ENCODE data around the gene CDH9.

The CDH9 gene

DNA sequence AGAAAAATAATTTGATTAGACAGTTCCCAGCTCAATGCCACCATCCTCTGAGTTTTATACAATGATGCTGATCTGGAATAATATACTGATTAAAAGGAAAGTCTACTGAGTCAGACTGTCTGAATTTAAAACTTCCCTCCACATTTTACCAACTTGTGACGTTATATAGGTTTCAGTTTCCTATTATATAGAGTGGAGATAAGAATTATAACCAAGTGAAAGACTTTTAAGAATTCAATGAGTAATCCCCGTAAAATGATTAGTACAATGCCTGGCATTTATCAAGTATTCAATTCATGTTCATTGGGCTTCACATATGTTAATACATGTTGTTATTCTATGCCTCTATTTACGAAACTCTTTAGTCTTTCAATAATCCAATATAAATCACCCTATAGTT lies 166.0 kb downstream of the CDH9 start:
- Histone ChIP-seq H3F3A (ENCODE audit: control insufficient read depth, insufficient read depth) (no peaks in the 10 kb centered on the region), H3K4me3 (ENCODE audit: low read length) (no peak overlapping the region), H3K79me2 (ENCODE audit: control insufficient read depth, low read length) (no peaks in the 10 kb centered on the region), H3K9me2 (replicated peaks; ENCODE audit: control insufficient read depth, low read length) (no peaks in the 10 kb centered on the region), H3K9me3 (ENCODE audit: control insufficient read depth, insufficient read depth, low read length) (no peaks in the 10 kb centered on the region), H3K4me2 (ENCODE audit: low read length) (no peak overlapping the region), H3K36me3 (ENCODE audit: control insufficient read depth, low read length) (no peaks in the 10 kb centered on the region), H4K20me1 (ENCODE audit: control insufficient read depth, insufficient read depth, low read depth, low read length) (no peaks in the 10 kb centered on the region), H3K27me3 (ENCODE audit: control insufficient read depth, low read length) (no peaks in the 10 kb centered on the region), H3K4me1 (ENCODE audit: control insufficient read depth, low read length) (no peaks in the 10 kb centered on the region), H3K27ac (ENCODE audit: low read depth, low read length) (no peak overlapping the region)
- TF ChIP-seq, protein P1, sequence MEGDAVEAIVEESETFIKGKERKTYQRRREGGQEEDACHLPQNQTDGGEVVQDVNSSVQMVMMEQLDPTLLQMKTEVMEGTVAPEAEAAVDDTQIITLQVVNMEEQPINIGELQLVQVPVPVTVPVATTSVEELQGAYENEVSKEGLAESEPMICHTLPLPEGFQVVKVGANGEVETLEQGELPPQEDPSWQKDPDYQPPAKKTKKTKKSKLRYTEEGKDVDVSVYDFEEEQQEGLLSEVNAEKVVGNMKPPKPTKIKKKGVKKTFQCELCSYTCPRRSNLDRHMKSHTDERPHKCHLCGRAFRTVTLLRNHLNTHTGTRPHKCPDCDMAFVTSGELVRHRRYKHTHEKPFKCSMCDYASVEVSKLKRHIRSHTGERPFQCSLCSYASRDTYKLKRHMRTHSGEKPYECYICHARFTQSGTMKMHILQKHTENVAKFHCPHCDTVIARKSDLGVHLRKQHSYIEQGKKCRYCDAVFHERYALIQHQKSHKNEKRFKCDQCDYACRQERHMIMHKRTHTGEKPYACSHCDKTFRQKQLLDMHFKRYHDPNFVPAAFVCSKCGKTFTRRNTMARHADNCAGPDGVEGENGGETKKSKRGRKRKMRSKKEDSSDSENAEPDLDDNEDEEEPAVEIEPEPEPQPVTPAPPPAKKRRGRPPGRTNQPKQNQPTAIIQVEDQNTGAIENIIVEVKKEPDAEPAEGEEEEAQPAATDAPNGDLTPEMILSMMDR (IDR thresholded peaks at IDR 0.05; ENCODE audit: low read depth, low read length, poor library complexity, severe bottlenecking) = no peak
- TF ChIP-seq EZH2phosphoT487 (IDR thresholded peaks at IDR 0.05; ENCODE audit: borderline replicate concordance, low read length) = no peak

DNA sequence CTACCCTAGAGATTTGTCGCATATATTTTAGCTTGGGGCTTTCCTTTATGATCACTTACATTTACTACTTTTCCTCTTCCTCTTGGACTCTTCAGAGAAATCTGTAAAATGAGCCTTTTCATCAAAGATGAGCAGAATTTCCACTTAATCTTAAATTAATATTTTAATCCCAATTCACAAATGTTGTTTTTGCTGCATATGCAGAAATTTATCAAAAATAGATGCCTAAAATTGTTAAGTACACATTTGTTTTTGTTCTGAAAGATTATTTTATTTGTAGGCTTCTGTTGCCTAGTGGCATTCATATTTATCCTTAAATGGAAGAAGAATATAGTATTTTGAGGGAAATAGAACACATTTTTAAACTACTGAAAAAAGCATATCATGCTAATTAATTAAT lies 168.6 kb downstream of the CDH9 start:
- H3K36me3 ChIP-seq (ENCODE audit: control insufficient read depth, low read length) = no peaks in the 10 kb centered on the region
- no peaks in the 10 kb centered on the region for H3K4me1 ChIP-seq (ENCODE audit: control insufficient read depth, low read length)
- no peaks in the 10 kb centered on the region for H4K20me1 ChIP-seq (ENCODE audit: control insufficient read depth, insufficient read depth, low read depth, low read length)
- H3K9me2 ChIP-seq (replicated peaks; ENCODE audit: control insufficient read depth, low read length) = no peaks in the 10 kb centered on the region
- no peak for TF ChIP-seq EZH2phosphoT487 (IDR thresholded peaks at IDR 0.05; ENCODE audit: borderline replicate concordance, low read length)
- TF ChIP-seq, protein P1 (IDR thresholded peaks at IDR 0.05; ENCODE audit: low read depth, low read length, poor library complexity, severe bottlenecking) = no peak
- H3K4me2 ChIP-seq (ENCODE audit: low read length) = no peak overlapping the region
- H3K4me3 ChIP-seq (ENCODE audit: low read length) = no peak overlapping the region
- H3F3A ChIP-seq (ENCODE audit: control insufficient read depth, insufficient read depth) = no peaks in the 10 kb centered on the region
- no peaks in the 10 kb centered on the region for H3K27me3 ChIP-seq (ENCODE audit: control insufficient read depth, low read length)
- no peaks in the 10 kb centered on the region for H3K9me3 ChIP-seq (ENCODE audit: control insufficient read depth, insufficient read depth, low read length)
- H3K79me2 ChIP-seq (ENCODE audit: control insufficient read depth, low read length) = no peaks in the 10 kb centered on the region
- no peak overlapping the region for H3K27ac ChIP-seq (ENCODE audit: low read depth, low read length)

DNA sequence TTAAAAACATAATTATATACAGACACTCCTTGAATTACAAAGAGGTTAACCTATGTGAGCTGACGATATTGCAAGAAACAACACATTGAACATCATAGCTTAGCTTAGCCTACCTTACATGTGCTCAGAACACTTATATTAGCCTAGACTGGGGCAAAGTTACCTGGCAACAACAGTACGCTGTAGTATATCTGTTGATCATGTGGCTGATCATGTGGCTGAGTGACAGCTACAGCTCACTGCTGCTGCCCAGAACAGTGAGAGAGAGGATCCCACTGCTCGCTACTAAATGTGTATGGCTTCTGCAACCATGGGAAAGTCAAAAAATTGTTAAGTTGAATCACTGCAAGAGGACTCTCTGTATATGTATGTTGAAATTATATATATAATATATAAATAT lies 169.9 kb downstream of the CDH9 start:
- Histone ChIP-seq H3K27me3 (ENCODE audit: control insufficient read depth, low read length) (no peaks in the 10 kb centered on the region), H4K20me1 (ENCODE audit: control insufficient read depth, insufficient read depth, low read depth, low read length) (no peaks in the 10 kb centered on the region), H3K36me3 (ENCODE audit: control insufficient read depth, low read length) (no peaks in the 10 kb centered on the region), H3K4me2 (ENCODE audit: low read length) (no peak overlapping the region), H3K27ac (ENCODE audit: low read depth, low read length) (no peak overlapping the region), H3F3A (ENCODE audit: control insufficient read depth, insufficient read depth) (no peaks in the 10 kb centered on the region), H3K79me2 (ENCODE audit: control insufficient read depth, low read length) (no peaks in the 10 kb centered on the region), H3K9me3 (ENCODE audit: control insufficient read depth, insufficient read depth, low read length) (no peaks in the 10 kb centered on the region; the same call in 1 of the 2 replicates), H3K9me2 (replicated peaks; ENCODE audit: control insufficient read depth, low read length) (no peaks in the 10 kb centered on the region), H3K4me1 (ENCODE audit: control insufficient read depth, low read length) (no peaks in the 10 kb centered on the region), H3K4me3 (ENCODE audit: low read length) (no peak overlapping the region)
- TF ChIP-seq EZH2phosphoT487 (IDR thresholded peaks at IDR 0.05; ENCODE audit: borderline replicate concordance, low read length) = no peak
- TF ChIP-seq, protein P1 (IDR thresholded peaks at IDR 0.05; ENCODE audit: low read depth, low read length, poor library complexity, severe bottlenecking) = no peak

DNA sequence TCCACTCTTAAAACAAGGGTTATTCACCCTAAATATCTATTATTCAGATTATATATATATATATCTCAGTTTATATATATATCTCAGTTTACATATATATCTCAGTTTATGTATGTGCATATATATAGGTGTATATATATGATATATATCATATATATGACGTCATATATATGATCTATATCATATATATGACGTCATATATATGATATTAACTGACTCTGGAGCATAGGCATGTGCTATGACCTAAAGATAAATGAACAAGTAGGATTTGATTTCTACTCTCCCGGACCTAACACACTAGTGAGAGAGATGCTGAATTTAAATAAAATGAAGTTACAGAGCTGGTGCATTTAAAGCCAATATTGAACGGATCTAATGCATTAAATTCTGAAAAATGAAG lies 174.3 kb downstream of the CDH9 start:
- H3K4me2 ChIP-seq (ENCODE audit: low read length) = no peak overlapping the region
- no peak overlapping the region for H3K4me3 ChIP-seq (ENCODE audit: low read length)
- H3K27ac ChIP-seq (ENCODE audit: low read depth, low read length) = no peak overlapping the region
- no peaks in the 10 kb centered on the region; the same call in 1 of the 2 replicates for H3K9me3 ChIP-seq (ENCODE audit: control insufficient read depth, insufficient read depth, low read length)
- no peaks in the 10 kb centered on the region for H3K36me3 ChIP-seq (ENCODE audit: control insufficient read depth, low read length)
- no peaks in the 10 kb centered on the region for H3K79me2 ChIP-seq (ENCODE audit: control insufficient read depth, low read length)
- H4K20me1 ChIP-seq (ENCODE audit: control insufficient read depth, insufficient read depth, low read depth, low read length) = no peaks in the 10 kb centered on the region
- TF ChIP-seq, protein P1 (IDR thresholded peaks at IDR 0.05; ENCODE audit: low read depth, low read length, poor library complexity, severe bottlenecking) = no peak
- no peak for TF ChIP-seq EZH2phosphoT487 (IDR thresholded peaks at IDR 0.05; ENCODE audit: borderline replicate concordance, low read length)
- no peaks in the 10 kb centered on the region for H3K27me3 ChIP-seq (ENCODE audit: control insufficient read depth, low read length)
- no peaks in the 10 kb centered on the region for H3F3A ChIP-seq (ENCODE audit: control insufficient read depth, insufficient read depth)
- H3K9me2 ChIP-seq (replicated peaks; ENCODE audit: control insufficient read depth, low read length) = no peaks in the 10 kb centered on the region
- no peaks in the 10 kb centered on the region for H3K4me1 ChIP-seq (ENCODE audit: control insufficient read depth, low read length)

All from DOHH2 (cell line).